Dermis blood vessel endothelial cell (primary cell): Measurements from ENCODE around the gene MANEAL. TPM values are rescaled to one million over a fixed set of nuclear protein-coding genes. Genes with fewer than 3 reads are reported as not detected.
A peak's percentile ranks its signal among the peaks of the same experiment; 100 is the strongest.

Experiments
- DNase-seq: peaks from one replicate; pipeline ENCODE4 v3.0.0; 2010
- total RNA-seq: library from RNA; depleted of rRNA; stranded (reverse); fragments of >200 nt; gene quantifications from 2 replicates; pipeline ENCODE4 v1.2.3, GENCODE V29; 2014

MANEAL gene
- total RNA-seq, 1 donor from 2014 or later: 1.0 TPM

GRCh38 chr1:37792943-37793686 is 532 bp upstream of the MANEAL start:
- DNase-seq: no peak

GRCh38 chr1:37794372-37795339 is 1.0 kb downstream of the MANEAL start:
- DNase-seq: no peak

GRCh38 chr1:37795340-37796125 is 1.9 kb downstream of the MANEAL start:
- DNase-seq: peak; percentile 60

- no peak for DNase-seq
Measured at GRCh38 chr1:37797750-37798345, 4.2 kb downstream of the MANEAL start.

GRCh38 chr1:37802439-37802838 is 8.8 kb downstream of the MANEAL start:
- DNase-seq: no peak

- no peak for DNase-seq
Measured at GRCh38 chr1:37807220-37807554, 13.5 kb downstream of the MANEAL start.

- DNase-seq: peak; percentile 96
Measured at GRCh38 chr1:37807555-37808368, 14.1 kb downstream of the MANEAL start, which contains the start of the genes C1orf122 and YRDC. TSS of gene C1orf122 (plus strand) at chr1:37807790. CDS start at chr1:37808405, 615 bp downstream. TSS of gene YRDC (minus strand) at chr1:37808208. CDS start at chr1:37808180, 28 bp downstream.

GRCh38 chr1:37808369-37809319 is 15.0 kb downstream of the MANEAL start:
- peak; percentile 80 for DNase-seq

- no peak for DNase-seq
Measured at GRCh38 chr1:37809942-37810341, 16.3 kb downstream of the MANEAL start.

GRCh38 chr1:37811027-37811655 is 17.5 kb downstream of the MANEAL start:
- DNase-seq: peak; percentile 88

GRCh38 chr1:37813529-37814145 is 20.0 kb downstream of the MANEAL start:
- DNase-seq: no peak

- no peak for DNase-seq
Measured at GRCh38 chr1:37814252-37814651, 20.6 kb downstream of the MANEAL start.

GRCh38 chr1:37817481-37817880 is 23.8 kb downstream of the MANEAL start:
- no peak for DNase-seq

- DNase-seq: no peak
Measured at GRCh38 chr1:37821481-37821880, 27.8 kb downstream of the MANEAL start.

- peak; percentile 16 for DNase-seq
Measured at GRCh38 chr1:37822906-37823815, 29.5 kb downstream of the MANEAL start.

GRCh38 chr1:37824001-37824400 is 30.4 kb downstream of the MANEAL start:
- no peak for DNase-seq

GRCh38 chr1:37825506-37825905 is 31.9 kb downstream of the MANEAL start:
- peak; percentile 41 for DNase-seq
